T-helper 2 cell treated with Interferon-gamma antibody and Interleukin-4, amounts not matched to agents 5 μg/mL and 100 μg/mL, for 36 hours (primary cell): ENCODE results near the gene INSL6.
"Not testable (repeated sequence)": the region's sequence is repeated elsewhere in the genome, so short reads cannot be mapped to it uniquely, and the experiment has no call there.

ENCODE experiments used
- DNase-seq: peaks from one replicate; pipeline ENCODE4 v3.0.0; 2021; ENCODE audit warnings: low spot score
- H3K27ac Mint-ChIP-seq: one replicate; pipeline ENCODE4 v1.8.0; 2021; ENCODE audit warnings: mild to moderate bottlenecking, mixed read lengths
- H3K27me3 Mint-ChIP-seq: one replicate; pipeline ENCODE4 v1.8.0; 2021; ENCODE audit warnings: low read depth, mixed read lengths
- H3K36me3 Mint-ChIP-seq: one replicate; pipeline ENCODE4 v1.8.0; 2021; ENCODE audit warnings: low read depth, mixed read lengths
- H3K4me1 Mint-ChIP-seq: one replicate; pipeline ENCODE4 v1.8.0; 2021; ENCODE audit warnings: low read depth, mixed read lengths
- H3K4me3 Mint-ChIP-seq: one replicate; pipeline ENCODE4 v1.8.0; 2022; ENCODE audit warnings: mild to moderate bottlenecking, moderate library complexity, mixed read lengths
- H3K9me3 Mint-ChIP-seq: one replicate; pipeline ENCODE4 v1.8.0; 2021; ENCODE audit warnings: mixed read lengths

Gene INSL6

GRCh38 chr9:5185220-5185840, at the start of gene INSL6:
TSS of gene INSL6 (minus strand) at chr9:5185639. CDS start at chr9:5185602, 37 bp downstream.
- peaks cover 2% of the 10 kb centered on the region for H3K36me3 Mint-ChIP-seq
- H3K27ac Mint-ChIP-seq: peak within 1 kb of the TSS; percentile 61
- peaks cover 20% of the 10 kb centered on the region for H3K4me1 Mint-ChIP-seq
- H3K9me3 Mint-ChIP-seq: peaks cover 6% of the 10 kb centered on the region
- peak within 1 kb of the TSS; percentile 27 for H3K4me3 Mint-ChIP-seq
- peaks cover 11% of the 10 kb centered on the region for H3K27me3 Mint-ChIP-seq
- no peak for DNase-seq

GRCh38 chr9:5231212-5231611, 45.8 kb upstream of the INSL6 start, which contains the start of gene INSL4:
TSS of gene INSL4 (plus strand) at chr9:5231419. CDS start at chr9:5231524, 105 bp downstream.
- no peaks in the 10 kb centered on the region for H3K9me3 Mint-ChIP-seq
- H3K36me3 Mint-ChIP-seq: no peaks in the 10 kb centered on the region
- no peak within 1 kb of the TSS for H3K4me3 Mint-ChIP-seq
- no peak for DNase-seq
- H3K27me3 Mint-ChIP-seq: peaks cover 20% of the 10 kb centered on the region
- H3K4me1 Mint-ChIP-seq: no peaks in the 10 kb centered on the region
- no peak within 1 kb of the TSS for H3K27ac Mint-ChIP-seq

- Mint-ChIP-seq H3K36me3 (no peaks in the 10 kb centered on the region), H3K9me3 (no peaks in the 10 kb centered on the region), H3K27ac (no peak overlapping the region), H3K4me1 (no peaks in the 10 kb centered on the region), H3K4me3 (no peak overlapping the region), H3K27me3 (peaks cover 23% of the 10 kb centered on the region)
- no peak for DNase-seq
Observed at GRCh38 chr9:5230554-5230953, 45.1 kb upstream of the INSL6 start.

- H3K9me3 Mint-ChIP-seq: peaks cover 4% of the 10 kb centered on the region
- no peak for DNase-seq
- H3K27ac Mint-ChIP-seq: no peak overlapping the region
- no peak overlapping the region for H3K4me3 Mint-ChIP-seq
- H3K4me1 Mint-ChIP-seq: peaks cover 7% of the 10 kb centered on the region
- H3K27me3 Mint-ChIP-seq: peaks cover 12% of the 10 kb centered on the region
- no peaks in the 10 kb centered on the region for H3K36me3 Mint-ChIP-seq
Observed at GRCh38 chr9:5205071-5205470, 19.6 kb upstream of the INSL6 start.

GRCh38 chr9:5195463-5195862, 10.0 kb upstream of the INSL6 start:
- DNase-seq: no peak
- Mint-ChIP-seq H3K27ac (no peak overlapping the region), H3K4me3 (no peak overlapping the region), H3K9me3 (no peaks in the 10 kb centered on the region), H3K36me3 (no peaks in the 10 kb centered on the region), H3K4me1 (no peaks in the 10 kb centered on the region), H3K27me3 (peaks cover 42% of the 10 kb centered on the region)

GRCh38 chr9:5193345-5193744, 7.9 kb upstream of the INSL6 start:
- Mint-ChIP-seq H3K9me3 (no peaks in the 10 kb centered on the region), H3K27ac (no peak overlapping the region), H3K4me1 (no peaks in the 10 kb centered on the region), H3K4me3 (no peak overlapping the region), H3K36me3 (no peaks in the 10 kb centered on the region), H3K27me3 (peaks cover 47% of the 10 kb centered on the region)
- no peak for DNase-seq

GRCh38 chr9:5191985-5192384, 6.5 kb upstream of the INSL6 start:
- no peak for DNase-seq
- Mint-ChIP-seq H3K27ac (no peak overlapping the region), H3K9me3 (no peaks in the 10 kb centered on the region), H3K36me3 (no peaks in the 10 kb centered on the region), H3K4me3 (no peak overlapping the region), H3K27me3 (peaks cover 44% of the 10 kb centered on the region), H3K4me1 (peaks cover 4% of the 10 kb centered on the region)

GRCh38 chr9:5188060-5188984, 2.9 kb upstream of the INSL6 start:
- Mint-ChIP-seq H3K4me1 (peaks cover 20% of the 10 kb centered on the region), H3K27me3 (peaks cover 22% of the 10 kb centered on the region), H3K36me3 (no peaks in the 10 kb centered on the region)

GRCh38 chr9:5186416-5187169, 1.2 kb upstream of the INSL6 start:
- Mint-ChIP-seq H3K4me1 (peaks cover 20% of the 10 kb centered on the region), H3K36me3 (no peaks in the 10 kb centered on the region), H3K4me3 (peak overlapping the region; percentile 27), H3K9me3 (no peaks in the 10 kb centered on the region), H3K27me3 (peaks cover 17% of the 10 kb centered on the region), H3K27ac (peak overlapping the region; percentile 61)
- DNase-seq: peak; percentile 42

More at GRCh38 chr9:5188060-5188984, 2.9 kb upstream of the INSL6 start:
- Mint-ChIP-seq H3K4me3 (no peak overlapping the region), H3K9me3 (no peaks in the 10 kb centered on the region), H3K27ac (no peak overlapping the region)
- no peak for DNase-seq

- no peak overlapping the region for H3K4me3 Mint-ChIP-seq
- peaks cover 20% of the 10 kb centered on the region for H3K4me1 Mint-ChIP-seq
- peaks cover 10% of the 10 kb centered on the region for H3K9me3 Mint-ChIP-seq
Observed at GRCh38 chr9:5184776-5185175, 663 bp downstream of the INSL6 start.

GRCh38 chr9:5180631-5181030, 4.8 kb downstream of the INSL6 start:
- DNase-seq, H3K4me3 Mint-ChIP-seq, H3K36me3 Mint-ChIP-seq, H3K27me3 Mint-ChIP-seq, H3K27ac Mint-ChIP-seq: not testable (repeated sequence)
- H3K9me3 Mint-ChIP-seq: peaks cover 13% of the 10 kb centered on the region
- peaks cover 12% of the 10 kb centered on the region for H3K4me1 Mint-ChIP-seq

More at GRCh38 chr9:5184776-5185175, 663 bp downstream of the INSL6 start:
- Mint-ChIP-seq H3K27ac (no peak overlapping the region), H3K36me3 (peaks cover 2% of the 10 kb centered on the region), H3K27me3 (peaks cover 11% of the 10 kb centered on the region)
- DNase-seq: no peak

GRCh38 chr9:5178126-5178805, 7.2 kb downstream of the INSL6 start:
- peaks cover 2% of the 10 kb centered on the region for H3K36me3 Mint-ChIP-seq
- peak overlapping the region; percentile 46 for H3K27ac Mint-ChIP-seq
- H3K4me3 Mint-ChIP-seq: peak overlapping the region; percentile 1
- no peak for DNase-seq
- peaks cover 4% of the 10 kb centered on the region for H3K27me3 Mint-ChIP-seq
- peaks cover 18% of the 10 kb centered on the region for H3K9me3 Mint-ChIP-seq
- peaks cover 8% of the 10 kb centered on the region for H3K4me1 Mint-ChIP-seq

- no peaks in the 10 kb centered on the region for H3K27me3 Mint-ChIP-seq
- no peak for DNase-seq
- peaks cover 49% of the 10 kb centered on the region for H3K9me3 Mint-ChIP-seq
- H3K4me1 Mint-ChIP-seq: peaks cover 5% of the 10 kb centered on the region
- no peak overlapping the region for H3K4me3 Mint-ChIP-seq
- peaks cover 80% of the 10 kb centered on the region for H3K36me3 Mint-ChIP-seq
- no peak overlapping the region for H3K27ac Mint-ChIP-seq
Observed at GRCh38 chr9:5146241-5146640, 39.2 kb downstream of the INSL6 start.
